Measurements from ENCODE around the gene LRBA.

LRBA gene

GRCh38 chr4:150289198-150289597 is 725.9 kb downstream of the LRBA start:
- TF ChIP-seq CTCF (conservative IDR thresholded peaks at IDR 0.05; ENCODE audit: low read depth, low read length), result no peak
- no peak for DNase-seq (ENCODE audit: low read depth)
- H3K4me3 ChIP-seq (ENCODE audit: low read depth, low read length), result no peak overlapping the region

DNA sequence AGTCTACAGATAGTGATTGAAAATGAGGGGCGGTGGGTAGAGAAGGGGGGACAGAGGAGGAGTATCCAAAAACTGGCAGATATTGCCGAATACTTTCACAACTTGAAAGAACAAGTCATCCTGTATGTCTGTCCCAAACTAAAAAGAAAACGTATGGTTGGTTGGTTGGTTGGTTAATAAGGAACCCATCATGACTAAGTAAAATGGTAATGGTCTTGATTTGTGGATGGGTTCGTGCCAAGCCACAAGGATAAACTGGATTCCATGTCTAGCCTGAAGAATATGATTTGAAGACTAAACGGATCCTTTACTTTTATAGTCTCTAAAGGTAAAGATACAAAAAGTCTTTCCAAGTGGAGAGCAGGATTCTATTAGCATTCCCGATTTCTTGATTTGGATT is 728.4 kb downstream of the LRBA start:
- DNase-seq (ENCODE audit: low read depth), result no peak
- TF ChIP-seq CTCF (conservative IDR thresholded peaks at IDR 0.05; ENCODE audit: low read depth, low read length), result no peak
- H3K4me3 ChIP-seq (ENCODE audit: low read depth, low read length), result no peak overlapping the region

DNA sequence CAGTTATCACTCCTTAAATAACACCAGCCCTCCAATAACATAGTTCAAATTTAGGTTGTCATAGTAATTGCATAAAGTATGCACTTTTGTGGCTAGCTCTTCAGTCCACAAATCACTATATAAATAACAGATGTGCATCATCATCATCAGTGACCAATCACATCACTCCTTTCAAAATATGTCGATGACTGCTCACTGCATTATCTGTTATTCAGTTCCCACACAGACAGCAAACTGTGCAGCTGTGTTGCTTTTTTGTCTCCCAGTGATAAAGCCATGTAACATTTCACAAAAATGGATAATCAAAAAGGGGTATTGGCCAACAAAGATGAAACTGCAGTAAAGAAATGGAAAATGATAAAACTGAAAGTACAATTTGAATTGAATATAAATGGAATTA is 731.4 kb downstream of the LRBA start:
- TF ChIP-seq CTCF (conservative IDR thresholded peaks at IDR 0.05; ENCODE audit: low read depth, low read length), result no peak
- peak overlapping the region; percentile 34 for H3K4me3 ChIP-seq (ENCODE audit: low read depth, low read length)
- peak; percentile 98 for DNase-seq (ENCODE audit: low read depth)

DNA sequence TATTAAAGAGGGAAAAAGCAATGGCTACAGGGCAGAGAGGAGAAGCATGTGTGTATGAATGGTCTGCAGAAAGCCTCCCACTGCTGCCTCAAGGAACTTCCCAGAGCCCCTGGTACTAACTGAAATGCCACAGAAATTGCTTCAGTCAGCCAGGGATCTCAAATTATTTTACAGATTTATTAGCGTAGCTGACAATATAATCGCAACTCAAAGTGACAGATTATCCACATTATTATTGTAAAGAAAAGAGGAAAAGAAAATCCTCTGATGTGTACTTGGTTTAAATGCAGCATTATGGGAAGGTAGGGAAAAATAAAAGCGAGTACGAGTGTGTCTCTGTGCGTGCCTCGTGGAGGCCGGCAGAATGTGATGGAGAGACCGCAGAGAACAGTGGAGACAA is 734.1 kb downstream of the LRBA start:
- H3K4me3 ChIP-seq (ENCODE audit: low read depth, low read length), result no peak overlapping the region
- TF ChIP-seq CTCF (conservative IDR thresholded peaks at IDR 0.05; ENCODE audit: low read depth, low read length), result no peak
- no peak for DNase-seq (ENCODE audit: low read depth)

DNA sequence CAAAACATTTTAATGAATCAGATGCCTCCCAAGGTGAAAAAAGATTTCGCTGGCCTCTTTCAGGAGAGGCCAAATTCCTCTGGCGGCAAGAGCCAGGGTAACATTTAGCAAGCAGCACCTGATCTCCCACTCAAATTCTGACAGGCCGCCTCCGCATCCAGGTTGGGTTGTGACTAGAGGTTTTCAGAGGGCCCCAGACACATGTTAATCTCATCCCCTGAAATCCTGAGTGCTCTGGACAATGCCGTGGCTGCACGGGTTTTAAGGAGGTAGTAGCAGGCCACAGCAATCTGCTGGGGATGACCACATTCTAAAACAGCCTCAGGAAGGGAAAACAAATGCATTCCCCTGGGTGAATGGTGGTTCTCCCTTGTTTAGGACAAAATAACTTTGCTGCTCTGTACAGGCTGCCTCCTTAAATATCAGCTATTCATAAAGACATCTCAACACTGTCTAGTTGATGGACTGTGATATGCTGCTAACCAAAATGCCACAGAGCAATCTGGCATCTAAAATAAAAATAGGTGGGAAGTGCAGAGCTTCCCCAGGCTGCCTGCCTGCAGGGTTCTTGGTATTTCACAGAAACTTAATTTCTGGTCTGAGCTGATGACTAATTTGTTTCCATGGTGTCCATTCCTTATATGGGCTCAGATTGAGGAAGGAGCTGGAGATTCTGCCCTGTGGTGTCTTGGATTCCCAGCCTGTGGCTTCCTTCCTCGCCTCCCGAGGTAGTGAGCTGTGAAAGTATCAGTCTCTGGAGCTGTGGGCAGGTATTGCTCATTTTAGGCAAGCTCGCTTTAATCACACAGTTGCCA is 734.8 kb downstream of the LRBA start:
- TF ChIP-seq CTCF (conservative IDR thresholded peaks at IDR 0.05; ENCODE audit: low read depth, low read length), result no peak
- DNase-seq (ENCODE audit: low read depth), result peak; percentile 88
- no peak overlapping the region for H3K4me3 ChIP-seq (ENCODE audit: low read depth, low read length)

DNA sequence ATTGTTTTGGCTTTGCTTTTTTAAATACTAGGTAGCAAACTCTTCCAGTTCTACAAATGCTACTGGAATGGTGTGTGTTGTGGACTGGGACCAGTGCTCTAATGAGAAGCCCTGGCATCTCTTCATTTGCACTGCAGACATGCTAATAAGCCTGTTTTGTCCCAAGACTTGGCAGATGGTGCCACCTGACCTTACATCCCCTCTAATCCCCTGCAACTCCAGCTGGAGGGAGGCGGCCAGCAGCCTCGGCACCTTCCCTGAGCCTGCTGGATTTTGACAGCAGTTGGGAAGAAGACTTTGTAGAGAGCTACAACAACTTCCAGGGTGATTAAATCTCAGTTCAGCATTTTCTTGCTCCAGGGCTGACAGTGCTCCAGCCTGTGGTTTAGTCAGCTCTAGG is 736.9 kb downstream of the LRBA start:
- TF ChIP-seq CTCF (conservative IDR thresholded peaks at IDR 0.05; ENCODE audit: low read depth, low read length), result no peak
- no peak for DNase-seq (ENCODE audit: low read depth)
- no peak overlapping the region for H3K4me3 ChIP-seq (ENCODE audit: low read depth, low read length)

GRCh38 chr4:150268444-150268843 is 746.6 kb downstream of the LRBA start:
- peak; percentile 42 for DNase-seq (ENCODE audit: low read depth)
- TF ChIP-seq CTCF (conservative IDR thresholded peaks at IDR 0.05; ENCODE audit: low read depth, low read length), result no peak
- no peak overlapping the region for H3K4me3 ChIP-seq (ENCODE audit: low read depth, low read length)

Measured in choroid plexus epithelial cell (primary cell).